Skeletal muscle tissue (tissue), 4 donors: Measurements from ENCODE around the gene DYNLT3. TPM values are rescaled to one million over a fixed set of nuclear protein-coding genes. Genes with fewer than 3 reads are reported as not detected.
A peak's percentile ranks its signal among the peaks of the same experiment; 100 is the strongest.

Experiments
- H3K27ac ChIP-seq: one replicate; pipeline ENCODE4 v1.7.0; 2013; ENCODE audit warnings: mild to moderate bottlenecking, low read depth, low read length, inconsistent platforms
- H3K27me3 ChIP-seq, 3 donors: one replicate each; pipeline ENCODE4 v1.7.0; 2013; ENCODE audit warnings: low read length in 3 of 3; ENCODE audit not compliant: control insufficient read depth in 3 of 3, insufficient read depth in 3 of 3
- H3K36me3 ChIP-seq, 3 donors: one replicate each; pipeline ENCODE4 v1.7.0; 2013; ENCODE audit warnings: low read length in 3 of 3; ENCODE audit not compliant: control insufficient read depth in 3 of 3, insufficient read depth in 3 of 3
- H3K4me1 ChIP-seq, 3 donors: one replicate each; pipeline ENCODE4 v1.7.0; 2013; ENCODE audit warnings: low read length in 3 of 3, mild to moderate bottlenecking in 3 of 3; ENCODE audit not compliant: control insufficient read depth in 3 of 3, insufficient read depth in 3 of 3
- H3K4me3 ChIP-seq, 3 donors: one replicate each; pipeline ENCODE4 v1.7.0; 2013; ENCODE audit warnings: low read length in 3 of 3
- H3K9ac ChIP-seq, 3 donors: one replicate each; pipeline ENCODE4 v1.7.0; 2013; ENCODE audit warnings: low read length in 3 of 3, mild to moderate bottlenecking in 3 of 3, moderate library complexity in 2 of 3, low read depth in 1 of 3
- H3K9me3 ChIP-seq, 3 donors: one replicate each; pipeline ENCODE4 v1.7.0; 2013; ENCODE audit warnings: low read length in 3 of 3; ENCODE audit not compliant: control insufficient read depth in 3 of 3
- total RNA-seq: library from RNA; depleted of rRNA; stranded (reverse); fragments of >200 nt; gene quantifications from one replicate; pipeline ENCODE4 v1.2.3, GENCODE V29; 2014
- donor health status: Osteomylitis.

DYNLT3 gene
- total RNA-seq, 1 donor from 2014 or later: 4.7 TPM

DNA sequence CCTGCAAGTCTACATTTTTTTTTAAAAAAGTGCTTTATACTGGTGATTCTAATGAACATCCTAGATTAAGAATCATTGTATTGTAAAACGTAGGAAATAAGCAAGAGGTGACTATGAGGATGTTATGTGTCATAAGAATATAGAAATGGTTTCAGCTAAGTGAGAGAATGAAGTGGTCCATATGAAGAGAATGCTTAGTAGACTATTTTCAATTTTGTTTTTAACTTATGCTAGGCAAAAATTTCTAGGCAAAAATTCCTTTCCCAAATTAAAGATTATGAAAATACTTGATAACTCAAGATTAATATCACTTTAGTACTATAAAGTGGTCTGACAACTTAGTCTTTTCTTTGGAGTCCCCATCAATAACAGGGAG is 825 bp downstream of the DYNLT3 start:
- H3K27me3 ChIP-seq: no peaks in the 10 kb centered on the region
- peak overlapping the region; percentile 71 to 77 (median 76) for H3K4me3 ChIP-seq
- H3K9ac ChIP-seq: peak overlapping the region; percentile 66 to 77 (median 69)
- H3K27ac ChIP-seq: peak overlapping the region; percentile 73
- H3K36me3 ChIP-seq: no peaks in the 10 kb centered on the region
- H3K9me3 ChIP-seq: no peaks in the 10 kb centered on the region
- H3K4me1 ChIP-seq: peaks cover 0 to 3% (median 0%) of the 10 kb centered on the region in 3 donors

DNA sequence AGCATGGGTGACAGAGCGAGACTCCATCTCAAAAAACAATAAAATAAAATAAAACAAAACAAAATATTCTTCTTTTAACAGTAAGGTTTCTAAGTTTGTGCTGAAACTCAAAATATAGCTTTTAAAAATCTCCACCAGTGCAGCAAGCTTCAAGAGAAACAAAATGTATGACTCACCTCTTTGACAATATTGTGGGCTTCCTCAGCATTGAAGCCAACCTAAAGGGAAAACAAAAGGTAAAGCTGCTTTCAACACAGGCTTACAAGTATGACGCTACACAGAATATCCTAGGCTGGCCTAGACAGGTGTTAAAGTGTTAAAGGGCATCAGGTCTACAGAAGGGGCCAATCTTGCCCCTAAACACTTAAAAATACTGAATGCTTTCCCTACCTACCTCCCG is 1.2 kb downstream of the DYNLT3 start:
- Histone ChIP-seq H3K4me1 (peaks cover 0 to 3% (median 0%) of the 10 kb centered on the region in 3 donors), H3K9me3 (no peaks in the 10 kb centered on the region), H3K9ac (no peak overlapping the region), H3K4me3 (no peak overlapping the region), H3K36me3 (no peaks in the 10 kb centered on the region), H3K27me3 (no peaks in the 10 kb centered on the region), H3K27ac (no peak overlapping the region)

DNA sequence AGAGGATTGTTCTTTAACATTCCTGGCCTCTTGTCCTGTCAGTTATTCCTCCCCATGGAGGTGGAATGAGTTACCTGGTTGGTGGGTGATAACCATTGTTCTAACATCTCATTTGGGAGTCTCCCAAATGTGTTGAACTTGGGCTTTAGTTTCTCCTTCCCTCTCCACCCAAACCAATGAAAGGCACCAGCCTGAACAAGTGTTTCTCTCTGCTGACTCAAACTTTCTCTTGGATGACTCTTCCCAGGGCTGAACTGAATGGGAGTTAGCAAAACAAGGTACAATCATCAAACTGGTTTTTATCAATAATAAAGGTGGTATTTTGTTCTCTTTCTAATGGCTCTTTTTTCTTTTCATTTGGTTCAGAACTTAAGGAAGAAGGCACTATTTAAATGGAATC is 2.7 kb downstream of the DYNLT3 start:
- Histone ChIP-seq H3K9me3 (no peaks in the 10 kb centered on the region), H3K36me3 (no peaks in the 10 kb centered on the region), H3K27me3 (no peaks in the 10 kb centered on the region), H3K27ac (no peak overlapping the region), H3K4me1 (peaks cover 0 to 3% (median 0%) of the 10 kb centered on the region in 3 donors), H3K9ac (no peak overlapping the region), H3K4me3 (no peak overlapping the region)

DNA sequence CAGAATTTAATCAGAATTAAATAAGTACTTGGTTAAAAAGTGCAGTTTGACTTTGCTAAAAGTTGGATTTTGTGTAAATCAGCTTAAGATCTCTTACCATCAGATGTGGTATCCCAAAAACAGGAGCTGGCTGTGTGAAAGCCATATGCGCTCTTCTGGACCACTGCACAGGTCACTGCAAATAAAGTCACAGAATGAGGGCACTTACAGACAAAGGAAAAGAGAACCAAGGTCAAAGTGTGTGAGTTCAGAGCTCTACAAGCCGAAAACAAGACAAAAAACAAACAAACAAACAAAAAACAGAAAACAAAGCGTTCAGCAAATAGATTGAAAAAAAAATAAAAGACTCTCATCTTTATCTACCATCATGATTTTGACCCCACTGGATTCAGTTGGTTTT is 6.4 kb downstream of the DYNLT3 start:
- no peaks in the 10 kb centered on the region for H3K4me1 ChIP-seq

DNA sequence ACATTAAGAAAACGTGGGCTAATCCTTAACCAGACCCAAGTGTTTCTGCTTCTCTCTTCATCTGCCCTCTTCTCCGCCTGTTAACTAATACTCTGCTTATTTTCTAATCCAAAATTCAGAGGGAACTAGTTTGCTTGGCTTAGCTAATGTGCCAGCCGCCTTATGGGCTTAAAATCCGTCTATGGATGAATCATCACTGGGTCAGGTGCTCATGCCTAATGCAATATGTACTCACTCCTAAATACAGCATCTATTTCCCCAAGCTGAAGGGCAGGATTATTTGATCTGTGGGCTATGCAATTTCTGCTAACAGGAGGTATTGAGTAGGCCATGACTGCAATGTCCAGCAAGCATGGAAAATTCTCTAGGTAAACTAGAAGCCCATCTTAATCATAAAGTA is 12.4 kb downstream of the DYNLT3 start:
- peaks cover 0 to 6% (median 5%) of the 10 kb centered on the region in 3 donors for H3K36me3 ChIP-seq
- no peak overlapping the region for H3K9ac ChIP-seq
- H3K4me3 ChIP-seq: no peak overlapping the region
- H3K27ac ChIP-seq: no peak overlapping the region
- no peaks in the 10 kb centered on the region for H3K9me3 ChIP-seq
- H3K27me3 ChIP-seq: no peaks in the 10 kb centered on the region
- no peaks in the 10 kb centered on the region for H3K4me1 ChIP-seq

More for the DNA sequence above, 6.4 kb downstream of the DYNLT3 start:
- peaks cover 0 to 6% (median 5%) of the 10 kb centered on the region in 3 donors for H3K36me3 ChIP-seq
- H3K27ac ChIP-seq: no peak overlapping the region
- no peaks in the 10 kb centered on the region for H3K27me3 ChIP-seq
- no peak overlapping the region for H3K9ac ChIP-seq
- no peaks in the 10 kb centered on the region for H3K9me3 ChIP-seq
- H3K4me3 ChIP-seq: no peak overlapping the region

DNA sequence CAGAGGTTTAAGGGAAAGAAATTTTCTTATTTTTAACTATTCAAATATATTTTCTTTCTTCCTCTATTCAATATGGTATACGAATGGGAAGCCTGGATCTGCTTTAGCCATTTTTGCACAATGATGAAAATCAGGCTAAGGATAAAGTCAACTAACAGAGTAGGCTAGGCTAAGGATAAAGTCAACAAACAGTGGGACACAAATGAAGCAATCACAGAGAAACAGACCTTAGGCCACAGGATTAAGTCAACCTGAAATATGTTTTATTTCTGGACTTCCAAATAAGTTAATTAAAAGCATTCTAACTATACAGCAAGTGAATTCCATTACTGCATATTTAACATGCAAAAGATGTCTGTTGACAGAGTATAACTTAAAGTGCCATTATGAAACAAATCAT is 17.0 kb downstream of the DYNLT3 start:
- no peak overlapping the region for H3K27ac ChIP-seq
- no peak overlapping the region for H3K9ac ChIP-seq
- no peaks in the 10 kb centered on the region for H3K9me3 ChIP-seq
- H3K36me3 ChIP-seq: no peaks in the 10 kb centered on the region
- H3K4me1 ChIP-seq: no peaks in the 10 kb centered on the region
- H3K27me3 ChIP-seq: no peaks in the 10 kb centered on the region
- H3K4me3 ChIP-seq: no peak overlapping the region

DNA sequence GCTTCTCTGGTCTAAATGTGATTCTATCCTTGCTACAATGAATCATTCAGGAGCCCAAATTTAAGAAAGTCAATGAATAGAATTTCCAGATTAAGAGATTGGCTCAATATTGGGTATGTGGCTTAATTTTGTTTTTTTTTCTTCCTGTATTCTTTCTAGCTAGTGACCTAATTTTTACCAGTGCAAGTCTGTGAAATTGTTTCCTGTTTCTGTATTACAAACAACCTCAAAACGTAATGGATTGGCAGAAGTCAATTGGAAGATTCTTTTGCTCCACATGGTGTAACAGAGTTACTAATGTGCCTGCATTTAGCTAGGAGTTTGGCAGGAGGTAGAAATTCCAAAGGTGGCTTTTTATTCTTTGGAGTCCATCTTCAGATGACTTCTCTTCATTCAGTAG is 17.6 kb downstream of the DYNLT3 start:
- no peaks in the 10 kb centered on the region for H3K36me3 ChIP-seq
- no peaks in the 10 kb centered on the region for H3K27me3 ChIP-seq
- H3K9ac ChIP-seq: no peak overlapping the region
- no peak overlapping the region for H3K4me3 ChIP-seq
- H3K27ac ChIP-seq: no peak overlapping the region
- no peaks in the 10 kb centered on the region for H3K9me3 ChIP-seq
- no peaks in the 10 kb centered on the region for H3K4me1 ChIP-seq

DNA sequence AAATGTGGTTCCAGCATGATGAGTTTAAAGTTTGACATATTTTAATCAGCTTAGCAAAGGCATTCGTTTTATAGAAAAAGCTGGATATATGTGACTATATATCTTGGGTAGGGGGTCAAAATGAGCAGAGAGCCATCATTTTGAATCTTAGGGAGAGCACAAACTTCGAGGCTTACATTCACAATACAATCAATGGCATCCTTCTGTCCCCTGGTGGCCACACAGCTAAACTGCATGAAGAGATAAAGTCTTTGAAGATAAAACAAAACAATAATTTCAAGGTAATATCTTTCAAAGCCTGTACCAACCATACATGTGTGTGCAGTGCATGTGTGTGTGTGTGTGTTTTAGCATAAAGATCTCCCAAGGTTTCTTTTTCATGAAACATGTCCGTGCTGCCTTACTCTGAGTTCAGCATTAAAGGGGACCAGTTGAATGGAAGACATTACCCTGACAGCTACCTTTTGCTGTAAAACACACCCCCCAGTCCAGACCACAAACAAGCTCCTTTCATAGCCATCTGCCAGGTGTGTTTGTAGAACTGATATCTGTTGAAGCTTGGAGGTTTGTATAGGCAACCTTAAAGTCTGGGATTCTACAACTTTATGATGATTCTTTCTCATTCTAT is 22.0 kb downstream of the DYNLT3 start:
- Histone ChIP-seq H3K36me3 (no peaks in the 10 kb centered on the region), H3K9me3 (no peaks in the 10 kb centered on the region), H3K9ac (no peak overlapping the region), H3K27me3 (peaks cover 0 to 2% (median 0%) of the 10 kb centered on the region in 3 donors), H3K27ac (no peak overlapping the region), H3K4me1 (no peaks in the 10 kb centered on the region), H3K4me3 (no peak overlapping the region)

DNA sequence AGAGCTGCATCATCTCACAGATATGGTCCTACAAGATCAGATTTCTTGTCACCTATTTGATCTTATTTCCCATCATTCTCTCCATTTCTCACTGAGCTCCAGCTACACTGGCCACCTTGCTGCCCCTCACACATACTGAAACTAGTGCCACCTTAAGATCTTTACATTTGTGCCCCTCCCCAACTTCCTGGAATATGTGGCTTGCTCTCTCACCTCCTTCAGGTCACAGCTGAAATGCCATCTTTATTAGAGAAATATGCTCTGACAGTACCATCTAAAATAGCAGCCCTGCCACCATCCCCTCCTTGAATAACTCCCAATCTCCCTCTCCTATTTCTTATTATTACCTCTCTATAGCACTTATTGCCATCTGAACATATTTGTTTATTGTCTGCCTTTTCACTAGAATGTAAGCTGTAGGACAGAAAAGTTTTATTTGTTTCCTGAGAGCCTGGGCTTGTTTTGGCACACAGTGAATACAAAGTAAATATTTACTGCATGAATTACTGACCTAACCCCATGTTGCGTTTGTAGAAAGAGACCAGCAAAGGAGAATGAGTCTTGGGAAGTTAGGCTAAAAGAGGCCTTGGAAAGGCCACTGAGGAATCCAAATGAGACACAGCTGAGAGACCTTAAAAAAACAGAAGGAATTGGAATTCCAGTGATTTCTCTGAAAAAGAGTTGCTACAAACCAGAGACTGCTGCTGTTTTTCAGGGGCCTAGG is 22.7 kb downstream of the DYNLT3 start:
- Histone ChIP-seq H3K4me1 (no peaks in the 10 kb centered on the region), H3K36me3 (no peaks in the 10 kb centered on the region), H3K27me3 (peaks cover 0 to 3% (median 0%) of the 10 kb centered on the region in 3 donors), H3K27ac (no peak overlapping the region), H3K9ac (no peak overlapping the region), H3K9me3 (no peaks in the 10 kb centered on the region), H3K4me3 (no peak overlapping the region)

DNA sequence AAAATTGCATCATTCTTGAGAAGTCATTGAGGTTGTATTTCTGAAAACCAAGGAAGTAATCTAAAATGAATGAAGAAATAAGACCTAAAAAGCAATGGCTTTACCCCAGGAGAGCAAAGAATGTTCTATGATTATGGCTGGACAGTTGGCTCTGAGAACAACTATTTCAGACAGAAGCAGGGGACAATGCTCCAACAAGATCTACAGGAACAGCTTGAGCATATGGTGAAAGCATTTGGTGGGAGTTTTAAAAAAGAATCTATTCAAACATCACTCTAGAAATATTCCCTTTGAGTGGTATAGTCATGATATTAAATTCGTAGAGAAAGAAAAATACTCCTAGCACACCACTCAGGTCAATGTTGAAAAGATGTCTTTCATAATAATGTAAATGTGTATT is 26.7 kb downstream of the DYNLT3 start:
- H3K4me1 ChIP-seq: no peaks in the 10 kb centered on the region
- peaks cover 0 to 12% (median 0%) of the 10 kb centered on the region in 3 donors for H3K27me3 ChIP-seq
- no peaks in the 10 kb centered on the region for H3K36me3 ChIP-seq
- H3K27ac ChIP-seq: no peak overlapping the region
- no peak overlapping the region for H3K4me3 ChIP-seq
- H3K9ac ChIP-seq: no peak overlapping the region
- H3K9me3 ChIP-seq: no peaks in the 10 kb centered on the region
